ENCODE results near the gene ARL3. TPM values are rescaled to one million over a fixed set of nuclear protein-coding genes. Genes with fewer than 3 reads are reported as not detected.
A peak's percentile ranks its signal among the peaks of the same experiment; 100 is the strongest.

The ARL3 gene
- total RNA-seq, 1 donor = 5.8 TPM

GRCh38 chr10:102651455-102652169 lies 62.6 kb downstream of the ARL3 start:
- no peaks in the 10 kb centered on the region for H3K9me3 ChIP-seq (ENCODE audit: low read depth, low read length)
- peaks cover 31% of the 10 kb centered on the region for H3K4me1 ChIP-seq (ENCODE audit: insufficient read depth, low read length)
- DNase-seq (ENCODE audit: insufficient read length, low spot score, missing footprints) = peak; percentile 72
- H3K4me2 ChIP-seq (ENCODE audit: insufficient read depth, low read length) = no peak overlapping the region
- TF ChIP-seq, protein P1, sequence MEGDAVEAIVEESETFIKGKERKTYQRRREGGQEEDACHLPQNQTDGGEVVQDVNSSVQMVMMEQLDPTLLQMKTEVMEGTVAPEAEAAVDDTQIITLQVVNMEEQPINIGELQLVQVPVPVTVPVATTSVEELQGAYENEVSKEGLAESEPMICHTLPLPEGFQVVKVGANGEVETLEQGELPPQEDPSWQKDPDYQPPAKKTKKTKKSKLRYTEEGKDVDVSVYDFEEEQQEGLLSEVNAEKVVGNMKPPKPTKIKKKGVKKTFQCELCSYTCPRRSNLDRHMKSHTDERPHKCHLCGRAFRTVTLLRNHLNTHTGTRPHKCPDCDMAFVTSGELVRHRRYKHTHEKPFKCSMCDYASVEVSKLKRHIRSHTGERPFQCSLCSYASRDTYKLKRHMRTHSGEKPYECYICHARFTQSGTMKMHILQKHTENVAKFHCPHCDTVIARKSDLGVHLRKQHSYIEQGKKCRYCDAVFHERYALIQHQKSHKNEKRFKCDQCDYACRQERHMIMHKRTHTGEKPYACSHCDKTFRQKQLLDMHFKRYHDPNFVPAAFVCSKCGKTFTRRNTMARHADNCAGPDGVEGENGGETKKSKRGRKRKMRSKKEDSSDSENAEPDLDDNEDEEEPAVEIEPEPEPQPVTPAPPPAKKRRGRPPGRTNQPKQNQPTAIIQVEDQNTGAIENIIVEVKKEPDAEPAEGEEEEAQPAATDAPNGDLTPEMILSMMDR (IDR thresholded peaks at IDR 0.05; ENCODE audit: extremely low read depth, low read depth, low read length) = no peak
- no peak overlapping the region for H3K4me3 ChIP-seq (ENCODE audit: insufficient read depth, low read length)
- H3K79me2 ChIP-seq (ENCODE audit: insufficient read depth, low read length) = peaks cover 100% of the 10 kb centered on the region
- H3K36me3 ChIP-seq (ENCODE audit: insufficient read depth, low read length) = peaks cover 59% of the 10 kb centered on the region
- H3K27ac ChIP-seq (ENCODE audit: low read depth, low read length) = peak overlapping the region; percentile 23
- no peaks in the 10 kb centered on the region for H3K27me3 ChIP-seq (ENCODE audit: insufficient read depth, low read length)
- peaks cover 95% of the 10 kb centered on the region for H4K20me1 ChIP-seq (ENCODE audit: insufficient read depth, low read length)
- no peak overlapping the region for H2AFZ ChIP-seq (ENCODE audit: low read length)

DNA sequence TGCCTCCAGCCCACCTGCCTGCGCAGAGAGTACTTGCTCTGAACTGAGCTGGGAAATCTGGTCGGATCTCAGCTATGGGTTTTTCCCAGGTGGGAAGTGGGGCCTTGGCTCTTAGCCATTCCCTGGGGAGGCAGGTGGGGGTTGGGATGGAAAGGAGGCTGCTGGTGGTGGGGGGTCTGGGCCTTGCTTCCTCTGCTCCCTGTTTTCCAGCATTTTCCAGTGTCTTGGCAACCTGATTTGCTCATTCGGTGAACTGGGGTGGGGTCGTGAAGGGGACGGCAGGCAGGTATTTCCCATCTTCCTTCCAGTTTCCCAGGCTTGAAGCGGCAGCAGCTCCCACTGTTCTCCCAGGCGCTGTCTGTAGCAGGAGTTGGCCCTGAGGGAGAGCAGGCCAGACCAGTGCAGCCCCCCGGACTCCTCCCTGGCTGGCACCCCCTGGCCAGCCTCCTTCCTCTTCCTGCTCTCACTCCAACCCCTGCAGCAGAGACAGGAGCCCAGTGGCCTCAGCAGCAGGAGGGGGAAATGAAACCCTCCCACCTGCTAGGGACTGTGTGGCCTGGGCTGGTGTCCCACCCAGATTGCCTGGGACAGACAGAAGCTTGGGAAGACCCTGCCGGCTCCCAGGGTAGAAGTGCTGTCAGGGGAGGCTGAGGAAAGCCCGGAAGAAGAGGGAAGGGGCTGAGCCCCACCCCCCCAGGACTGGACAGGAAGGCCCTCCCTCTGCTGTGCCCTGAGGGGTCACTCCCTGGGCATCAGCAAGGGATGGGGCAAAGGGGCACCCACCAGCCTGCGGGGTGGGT lies 63.3 kb downstream of the ARL3 start:
- no peak overlapping the region for H3K4me3 ChIP-seq (ENCODE audit: insufficient read depth, low read length)
- peaks cover 100% of the 10 kb centered on the region for H3K79me2 ChIP-seq (ENCODE audit: insufficient read depth, low read length)
- H2AFZ ChIP-seq (ENCODE audit: low read length) = no peak overlapping the region
- TF ChIP-seq, protein P1 (IDR thresholded peaks at IDR 0.05; ENCODE audit: extremely low read depth, low read depth, low read length) = no peak
- H3K27me3 ChIP-seq (ENCODE audit: insufficient read depth, low read length) = no peaks in the 10 kb centered on the region
- H3K36me3 ChIP-seq (ENCODE audit: insufficient read depth, low read length) = peaks cover 51% of the 10 kb centered on the region
- peaks cover 37% of the 10 kb centered on the region for H3K4me1 ChIP-seq (ENCODE audit: insufficient read depth, low read length)
- peaks cover 93% of the 10 kb centered on the region for H4K20me1 ChIP-seq (ENCODE audit: insufficient read depth, low read length)
- no peak overlapping the region for H3K27ac ChIP-seq (ENCODE audit: low read depth, low read length)
- peak; percentile 21 for DNase-seq (ENCODE audit: insufficient read length, low spot score, missing footprints)
- no peak overlapping the region for H3K4me2 ChIP-seq (ENCODE audit: insufficient read depth, low read length)
- H3K9me3 ChIP-seq (ENCODE audit: low read depth, low read length) = no peaks in the 10 kb centered on the region

DNA sequence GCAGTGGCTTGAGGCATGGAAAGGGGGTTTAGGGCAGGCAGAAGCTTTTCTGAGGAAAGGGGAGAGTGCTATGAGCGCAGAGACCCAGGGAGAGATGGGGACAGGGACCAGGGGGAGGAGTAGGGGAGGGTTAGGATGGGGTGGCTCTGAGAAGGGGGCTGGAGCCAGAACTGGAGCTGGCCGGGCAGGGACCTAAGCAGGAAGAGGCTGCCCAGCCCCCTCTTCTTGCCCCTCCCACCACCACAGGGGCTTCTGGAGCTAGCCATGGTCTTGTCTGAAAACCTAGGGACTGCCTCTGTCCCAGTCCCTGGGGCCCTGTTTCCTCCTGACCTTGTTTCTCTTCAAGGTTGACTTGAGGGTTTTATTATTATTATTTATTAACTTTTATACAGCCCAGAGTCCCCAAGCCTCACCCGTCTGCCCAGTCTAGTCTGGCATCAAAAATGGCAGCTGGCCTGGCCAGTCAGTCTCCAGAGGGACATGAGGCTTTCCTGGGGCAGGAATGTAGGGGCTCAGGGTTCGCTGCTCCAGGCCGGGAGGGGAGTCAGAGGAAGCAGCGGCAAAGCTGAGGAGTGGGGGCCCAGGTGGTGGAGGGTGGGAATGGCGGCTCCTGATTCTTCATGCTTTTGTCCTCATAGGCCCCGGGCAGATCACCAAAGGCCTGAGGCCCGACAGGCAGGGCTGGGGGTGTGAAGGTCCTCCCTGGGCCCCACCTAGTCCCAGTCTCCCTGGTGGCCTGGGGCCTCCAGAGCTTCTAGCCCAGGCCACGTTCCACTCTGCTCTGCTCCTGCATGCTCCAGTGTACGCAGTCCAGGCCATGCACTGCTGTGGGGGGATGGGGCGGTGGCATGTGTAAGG lies 64.2 kb downstream of the ARL3 start:
- H3K36me3 ChIP-seq (ENCODE audit: insufficient read depth, low read length) = peaks cover 43% of the 10 kb centered on the region
- no peaks in the 10 kb centered on the region for H3K27me3 ChIP-seq (ENCODE audit: insufficient read depth, low read length)
- H3K9me3 ChIP-seq (ENCODE audit: low read depth, low read length) = no peaks in the 10 kb centered on the region
- TF ChIP-seq, protein P1 (IDR thresholded peaks at IDR 0.05; ENCODE audit: extremely low read depth, low read depth, low read length) = no peak
- DNase-seq (ENCODE audit: insufficient read length, low spot score, missing footprints) = peak; percentile 78
- H3K4me3 ChIP-seq (ENCODE audit: insufficient read depth, low read length) = peak overlapping the region; percentile 88
- H3K4me2 ChIP-seq (ENCODE audit: insufficient read depth, low read length) = peak overlapping the region; percentile 85
- H4K20me1 ChIP-seq (ENCODE audit: insufficient read depth, low read length) = peaks cover 91% of the 10 kb centered on the region
- peaks cover 37% of the 10 kb centered on the region for H3K4me1 ChIP-seq (ENCODE audit: insufficient read depth, low read length)
- H3K79me2 ChIP-seq (ENCODE audit: insufficient read depth, low read length) = peaks cover 100% of the 10 kb centered on the region
- peak overlapping the region; percentile 33 for H3K27ac ChIP-seq (ENCODE audit: low read depth, low read length)
- no peak overlapping the region for H2AFZ ChIP-seq (ENCODE audit: low read length)

All from osteoblast (primary cell).